ENCODE data around the gene SHOX.

Gene SHOX

DNA sequence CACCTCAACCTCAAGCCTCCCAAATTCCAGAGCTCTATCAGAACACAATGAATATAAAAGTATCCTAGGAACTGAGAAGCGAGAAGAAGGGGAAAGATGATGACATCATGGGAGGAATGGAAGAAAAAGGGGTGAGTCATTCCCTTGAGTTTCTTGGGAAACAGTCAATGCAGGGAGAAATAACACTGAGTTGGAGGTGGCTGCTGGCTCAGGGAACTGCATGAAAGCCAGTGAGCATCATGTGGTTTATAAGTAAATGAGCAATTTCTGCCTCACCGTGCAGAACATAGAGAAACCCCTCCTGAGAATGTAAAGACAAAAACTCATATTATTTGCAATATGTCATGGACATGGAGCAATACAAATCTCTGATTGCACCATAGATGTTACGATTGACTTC is 73.3 kb downstream of the SHOX start:
- Histone ChIP-seq H3K36me3 (no peaks in the 10 kb centered on the region), H3K4me1 (ENCODE audit: control insufficient read depth in 1 of 2, insufficient read depth in 1 of 2, low read depth in 1 of 2, low read length in 1 of 2) (peaks cover 0 to 5% of the 10 kb centered on the region in 2 experiments), H3K4me3 (ENCODE audit: low read depth in 1 of 2, low read length in 1 of 2) (no peak overlapping the region), H3K27ac (no peak overlapping the region), H3K9me3 (no peaks in the 10 kb centered on the region), H3K27me3 (no peaks in the 10 kb centered on the region)
- TF ChIP-seq, protein P1, sequence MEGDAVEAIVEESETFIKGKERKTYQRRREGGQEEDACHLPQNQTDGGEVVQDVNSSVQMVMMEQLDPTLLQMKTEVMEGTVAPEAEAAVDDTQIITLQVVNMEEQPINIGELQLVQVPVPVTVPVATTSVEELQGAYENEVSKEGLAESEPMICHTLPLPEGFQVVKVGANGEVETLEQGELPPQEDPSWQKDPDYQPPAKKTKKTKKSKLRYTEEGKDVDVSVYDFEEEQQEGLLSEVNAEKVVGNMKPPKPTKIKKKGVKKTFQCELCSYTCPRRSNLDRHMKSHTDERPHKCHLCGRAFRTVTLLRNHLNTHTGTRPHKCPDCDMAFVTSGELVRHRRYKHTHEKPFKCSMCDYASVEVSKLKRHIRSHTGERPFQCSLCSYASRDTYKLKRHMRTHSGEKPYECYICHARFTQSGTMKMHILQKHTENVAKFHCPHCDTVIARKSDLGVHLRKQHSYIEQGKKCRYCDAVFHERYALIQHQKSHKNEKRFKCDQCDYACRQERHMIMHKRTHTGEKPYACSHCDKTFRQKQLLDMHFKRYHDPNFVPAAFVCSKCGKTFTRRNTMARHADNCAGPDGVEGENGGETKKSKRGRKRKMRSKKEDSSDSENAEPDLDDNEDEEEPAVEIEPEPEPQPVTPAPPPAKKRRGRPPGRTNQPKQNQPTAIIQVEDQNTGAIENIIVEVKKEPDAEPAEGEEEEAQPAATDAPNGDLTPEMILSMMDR (IDR thresholded peaks at IDR 0.05) = no peak

Measured in neutrophil (primary cell).